ENCODE measurements around the gene GFOD1.

Gene GFOD1

DNA sequence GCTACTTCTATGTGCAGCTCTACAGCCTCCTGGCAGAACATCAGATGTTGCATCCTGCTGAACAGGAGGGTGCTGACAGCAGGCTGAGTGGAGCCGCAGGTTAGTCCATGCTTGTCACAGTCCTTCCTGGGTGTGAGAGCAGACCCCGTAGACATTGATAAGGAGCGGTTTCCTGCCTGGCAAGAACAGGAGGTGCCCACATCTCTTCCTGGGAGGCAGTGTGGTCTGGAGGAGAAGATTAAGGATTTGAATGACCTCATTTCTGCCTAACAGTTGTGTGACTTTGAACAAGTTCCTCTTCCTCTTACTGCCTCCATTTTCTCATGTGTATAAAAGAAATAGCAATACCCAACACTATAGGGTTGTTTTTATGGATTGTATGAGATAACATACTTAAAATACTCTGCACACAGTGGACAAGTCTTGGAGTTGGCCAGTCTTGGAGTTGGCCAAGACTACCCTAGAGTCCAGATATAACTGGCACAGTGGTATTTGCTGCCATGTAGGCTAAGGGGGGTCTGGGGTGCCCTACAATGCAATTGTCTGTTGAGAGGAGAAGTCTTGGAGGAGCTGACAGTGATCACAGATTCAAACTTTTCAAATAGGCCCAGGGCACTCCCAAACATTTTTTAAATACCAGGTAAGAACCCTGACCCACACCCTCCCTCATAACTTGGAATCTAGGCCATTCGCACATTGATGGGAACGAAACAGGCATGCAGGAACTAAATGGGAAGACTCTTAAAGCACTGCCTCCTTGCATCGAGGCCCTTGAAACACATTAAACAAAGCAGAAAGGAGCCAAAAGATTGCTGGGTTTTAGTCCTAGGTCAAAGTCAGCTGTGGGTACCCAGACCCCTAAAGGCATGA, 126.5 kb downstream of the GFOD1 start:
- in situ Hi-C loops (cut with MboI; ENCODE audit: low sequenced_read_pairs), result no loop called here

DNA sequence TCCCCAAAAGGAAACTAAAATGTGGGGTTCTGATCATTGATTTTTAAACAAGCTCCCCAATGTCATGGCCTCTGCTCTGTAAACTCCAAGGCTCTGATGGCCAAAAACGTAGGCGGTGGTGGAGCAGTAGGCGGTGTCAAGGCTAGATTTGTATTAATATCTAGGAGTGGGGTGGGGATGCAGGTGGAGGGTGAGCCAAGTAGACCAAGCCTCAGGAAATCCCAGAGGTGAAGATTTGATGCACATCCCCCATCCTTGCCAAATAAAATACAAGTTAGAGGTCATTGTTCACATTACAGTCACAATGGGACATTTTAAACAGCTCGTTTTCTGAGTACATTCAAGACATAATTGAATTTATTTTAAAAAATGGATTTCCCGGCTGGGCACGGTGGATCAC, 128.1 kb downstream of the GFOD1 start:
- in situ Hi-C loops (cut with MboI; ENCODE audit: low sequenced_read_pairs), result no loop called here

DNA sequence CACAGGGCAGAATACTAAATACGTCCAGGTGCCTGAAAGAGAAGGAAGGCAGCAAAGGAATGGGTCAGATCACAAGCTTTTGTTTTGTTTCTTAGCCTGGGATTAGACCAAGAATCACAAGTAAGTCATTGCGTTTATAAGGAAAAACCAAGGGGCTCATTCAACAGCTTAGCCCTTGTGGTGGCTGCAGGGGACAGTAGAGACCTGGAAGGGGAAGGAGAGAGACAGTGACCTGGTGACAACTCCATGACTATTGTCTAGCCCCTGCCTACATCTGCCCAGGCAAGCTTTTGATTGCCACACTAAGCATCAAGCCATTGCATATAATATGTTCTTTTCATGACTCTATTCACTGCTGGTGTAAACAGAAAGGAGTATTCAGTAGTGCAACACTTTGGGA, 128.9 kb downstream of the GFOD1 start:
- in situ Hi-C loops (cut with MboI; ENCODE audit: low sequenced_read_pairs), result no loop called here

DNA sequence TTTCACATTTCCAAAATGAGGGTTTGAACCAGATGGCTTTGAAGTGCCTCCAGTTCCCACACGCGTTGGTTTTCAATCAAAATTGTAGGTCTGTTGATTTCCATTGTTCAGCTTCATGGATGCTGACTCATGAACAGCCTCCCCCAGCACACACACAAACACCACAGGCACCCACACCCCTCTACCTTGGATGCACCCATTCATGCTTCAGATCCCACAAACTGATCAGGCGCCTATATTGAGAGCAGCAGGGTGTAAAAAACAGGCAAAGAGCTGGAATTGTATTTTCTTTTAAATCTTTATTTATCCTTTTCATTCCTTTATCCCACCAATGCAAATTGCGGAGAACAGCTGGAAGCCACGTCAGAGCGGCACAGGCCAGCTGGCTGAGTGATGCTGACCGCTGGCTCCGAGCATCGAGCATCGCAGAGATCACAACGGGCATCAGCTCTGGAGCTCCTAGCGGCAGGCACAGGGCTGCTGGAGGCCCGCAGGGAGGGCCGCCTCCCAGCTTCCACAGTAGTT, 129.8 kb downstream of the GFOD1 start:
- in situ Hi-C loops (cut with MboI; ENCODE audit: low sequenced_read_pairs), result no loop called here

DNA sequence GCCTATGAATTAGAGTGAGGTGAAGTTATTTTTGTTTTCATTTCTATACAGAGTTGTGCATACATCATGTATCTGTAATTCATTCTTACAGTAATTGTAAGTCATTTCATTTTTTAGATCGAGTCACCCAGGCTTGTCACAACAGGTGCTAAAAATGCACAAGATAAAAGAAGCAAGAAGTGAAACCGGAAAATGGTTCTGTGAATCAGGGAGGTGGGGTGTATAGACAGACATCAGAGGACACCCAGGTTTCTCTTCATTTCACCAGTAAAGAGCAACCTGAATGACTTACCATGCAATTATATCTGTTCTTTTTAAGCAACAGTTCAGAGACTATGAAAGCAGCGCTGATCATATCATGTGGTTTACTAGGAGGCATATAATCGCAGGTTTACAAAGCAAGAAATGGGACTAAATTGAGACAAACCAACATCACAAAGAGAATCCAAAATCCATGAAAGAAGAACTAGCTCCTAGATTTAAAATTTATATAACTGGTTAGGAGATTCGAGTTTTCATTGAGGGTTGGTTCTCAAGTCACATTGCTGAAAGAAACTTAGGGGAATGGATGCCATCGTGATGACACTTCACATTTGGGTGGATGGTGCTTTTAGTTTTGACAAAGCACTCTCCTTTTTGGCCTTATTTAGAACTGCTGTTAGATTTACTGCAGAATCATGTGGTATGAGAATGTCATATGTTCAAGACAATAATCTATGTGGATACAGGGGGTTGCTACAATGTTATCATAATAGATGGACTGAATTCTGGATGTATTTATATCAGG, 131.2 kb downstream of the GFOD1 start:
- in situ Hi-C loops (cut with MboI; ENCODE audit: low sequenced_read_pairs), result no loop called here

DNA sequence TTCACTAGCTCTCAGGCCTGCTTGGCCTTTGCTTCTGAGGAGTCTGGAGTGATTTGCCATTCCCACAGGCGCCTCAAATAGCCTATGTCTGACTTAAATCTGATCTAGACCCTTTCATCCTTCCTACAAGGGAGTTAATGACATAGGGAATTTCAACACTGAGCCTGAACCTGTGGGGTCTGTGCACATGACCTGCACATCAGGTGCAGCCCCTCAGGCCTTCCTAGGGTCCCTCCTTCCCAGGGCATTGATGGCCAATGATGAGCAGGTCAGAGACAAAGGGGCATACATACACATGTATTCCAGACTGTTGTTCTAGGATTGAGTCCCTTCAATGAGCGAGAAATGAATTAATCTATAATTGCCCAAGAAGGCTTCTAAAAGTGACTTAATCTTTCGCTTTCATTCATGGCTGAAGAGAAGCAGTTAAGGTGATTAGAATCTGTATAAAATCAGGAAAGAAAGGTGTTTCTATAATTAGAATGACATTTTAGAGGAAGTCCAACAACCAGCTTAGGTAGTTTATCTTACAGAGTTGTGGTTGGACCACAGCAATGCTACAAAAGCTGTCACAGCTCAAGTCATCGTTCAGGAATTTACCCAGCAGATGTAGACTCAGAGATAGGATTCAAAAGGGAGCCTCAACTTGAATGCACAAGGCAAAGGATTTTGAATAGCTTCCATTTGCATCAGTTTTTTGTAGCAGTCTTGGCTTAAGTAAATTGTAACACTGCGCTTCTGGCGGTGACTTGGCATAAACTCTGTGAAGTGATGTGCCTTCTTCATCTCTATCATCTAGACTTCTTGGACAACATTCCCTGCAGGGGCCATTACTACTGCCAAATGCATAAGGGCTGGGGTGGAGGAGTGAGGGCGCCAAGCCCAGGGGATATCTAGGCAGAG, 132.1 kb downstream of the GFOD1 start:
- in situ Hi-C loops (cut with MboI; ENCODE audit: low sequenced_read_pairs), result no loop called here

DNA sequence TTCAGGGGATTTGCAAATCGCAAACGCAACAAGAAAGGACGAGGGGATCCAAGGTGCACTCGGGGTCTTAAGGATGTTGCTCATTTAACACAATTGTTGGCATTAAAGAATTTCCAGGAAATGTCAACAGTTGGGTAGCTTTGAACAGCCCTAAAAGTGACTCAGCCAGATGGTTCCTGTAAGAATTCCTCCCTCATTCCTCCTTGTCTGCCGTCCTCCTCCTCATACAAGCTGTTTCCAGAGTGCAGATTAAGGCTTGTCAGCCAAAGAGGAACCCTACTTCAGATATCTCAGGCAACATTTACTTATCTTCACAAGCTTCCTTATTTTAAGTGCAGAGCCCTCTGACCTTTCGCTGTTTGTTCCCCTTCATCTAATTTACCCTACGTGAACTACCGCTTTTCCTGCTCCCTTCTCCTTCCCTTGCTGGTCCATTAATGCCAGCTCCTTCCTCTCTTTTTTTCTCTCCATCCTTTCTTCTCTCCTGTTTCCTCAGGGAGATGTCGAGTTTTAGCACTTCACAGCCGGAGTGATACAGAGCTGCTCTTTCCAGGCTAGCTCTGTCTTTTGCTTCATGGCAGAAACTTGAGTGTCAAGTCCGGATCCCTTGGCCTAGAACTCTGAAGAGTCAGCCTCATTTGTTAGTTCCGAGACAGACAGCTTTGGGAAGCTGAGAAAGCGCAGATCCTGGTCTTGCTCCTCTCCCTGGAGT, 132.9 kb downstream of the GFOD1 start:
- in situ Hi-C loops (cut with MboI; ENCODE audit: low sequenced_read_pairs), result no loop called here

DNA sequence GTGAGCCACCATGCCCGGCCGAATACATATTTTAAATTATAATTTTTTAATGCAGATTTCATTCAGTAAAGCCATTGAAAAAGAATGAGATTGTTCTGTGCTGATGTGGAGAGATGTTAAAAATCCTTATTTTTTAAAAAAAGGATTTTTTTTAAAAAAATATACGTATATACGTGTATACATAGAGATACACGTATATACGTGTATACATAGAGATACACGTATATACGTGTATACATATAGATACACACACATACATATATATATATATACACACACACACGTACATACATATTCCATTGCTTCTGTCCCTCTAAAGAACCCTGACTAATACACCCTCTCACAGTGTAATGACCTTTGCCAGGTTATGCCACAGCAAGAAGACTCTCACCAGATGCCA, 135.2 kb downstream of the GFOD1 start:
- in situ Hi-C loops (cut with MboI; ENCODE audit: low sequenced_read_pairs), result no loop called here

DNA sequence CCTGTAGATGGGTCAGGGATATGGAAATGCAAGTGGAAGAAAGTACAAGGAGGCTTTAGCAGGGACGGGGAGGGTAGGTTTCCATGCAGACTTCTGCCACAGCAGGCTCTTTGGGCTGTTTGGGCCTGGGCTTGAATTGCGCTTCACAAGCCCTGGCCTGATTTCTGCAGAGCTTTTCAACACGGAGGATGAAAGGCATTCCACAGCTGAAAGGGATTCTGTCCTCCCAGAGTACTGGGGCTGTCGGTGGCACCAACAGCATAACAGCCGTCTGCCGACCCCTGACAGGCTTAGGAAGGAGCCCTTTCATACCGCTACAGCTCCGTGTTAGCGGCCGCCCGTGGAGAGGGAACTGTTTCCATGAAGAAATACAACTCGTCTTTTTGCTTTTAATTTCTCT, 136.1 kb downstream of the GFOD1 start:
- in situ Hi-C loops (cut with MboI; ENCODE audit: low sequenced_read_pairs), result no loop called here

DNA sequence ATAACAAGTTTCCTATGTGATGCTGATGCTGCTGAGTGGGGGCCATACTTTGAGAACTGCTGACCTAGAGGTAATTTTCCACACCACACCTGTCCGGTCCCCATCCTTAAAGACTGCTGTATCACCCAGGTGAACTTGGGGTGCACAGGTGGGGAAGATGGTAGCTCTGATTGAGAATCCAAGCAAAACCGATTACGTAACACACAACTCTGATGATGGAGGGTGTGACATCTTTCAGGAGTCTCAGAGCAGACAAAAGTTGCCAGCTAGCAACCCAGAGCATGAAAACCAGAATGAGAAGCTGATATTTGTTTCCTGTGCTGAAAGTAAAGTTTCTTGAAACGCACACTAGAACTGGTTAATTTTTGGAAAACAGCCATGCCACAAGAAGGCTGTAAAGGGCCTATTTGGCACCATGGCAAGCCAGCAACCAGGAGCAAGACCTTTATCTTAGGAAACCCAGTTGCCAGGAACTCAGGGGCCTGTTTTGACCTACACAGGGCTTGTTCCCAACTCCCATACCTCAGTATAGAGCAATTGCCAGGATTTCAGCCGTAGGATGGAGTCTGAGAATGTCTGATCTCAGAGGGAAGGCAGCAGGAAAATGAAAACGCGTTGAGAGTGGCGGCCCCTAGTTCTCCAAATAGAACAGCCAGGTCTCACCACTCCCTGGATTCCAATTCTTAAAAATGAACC, 137.4 kb downstream of the GFOD1 start:
- in situ Hi-C loops (cut with MboI; ENCODE audit: low sequenced_read_pairs), result loop anchor here (25.0 kb wide), 1 partner anchor 438 kb away; no protein-coding TSS in a partner anchor

DNA sequence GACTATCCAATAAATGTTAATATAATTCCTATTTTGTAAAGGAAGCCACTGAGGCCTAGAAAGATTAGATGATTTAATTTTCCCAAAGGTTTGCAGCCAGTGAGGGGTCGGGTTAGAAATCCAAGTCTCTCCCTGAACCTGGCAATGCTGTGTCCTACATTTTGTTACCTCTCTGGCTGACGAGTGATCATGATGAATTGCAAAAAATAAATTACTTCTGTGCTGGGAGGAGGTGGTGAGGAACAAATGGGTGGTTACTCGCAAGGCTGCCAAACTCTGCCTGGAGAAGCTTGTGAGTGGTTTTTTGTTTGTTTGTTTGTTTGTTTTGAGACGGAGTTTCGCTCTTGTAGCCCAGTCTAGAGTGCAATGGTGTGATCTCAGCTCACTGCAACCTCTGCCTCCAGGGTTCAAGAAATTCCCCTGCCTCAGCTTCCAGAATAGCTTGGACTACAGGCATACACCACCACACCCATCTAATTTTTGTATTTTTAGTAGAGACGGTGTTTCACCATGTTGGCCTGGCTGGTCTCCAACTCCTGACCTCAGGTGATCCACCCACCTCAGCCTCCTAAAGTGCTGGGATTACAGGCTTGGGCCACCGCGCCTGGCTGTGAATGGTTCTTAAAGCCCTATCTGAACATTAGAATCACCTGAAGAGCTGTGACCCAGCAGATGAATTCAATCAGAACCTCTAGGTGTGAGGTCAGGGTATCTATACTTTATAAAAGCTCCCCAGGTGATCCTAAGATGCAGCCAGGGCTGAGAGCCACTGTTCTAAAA, 138.9 kb downstream of the GFOD1 start:
- in situ Hi-C loops (cut with MboI; ENCODE audit: low sequenced_read_pairs), result loop anchor here (25.0 kb wide), 1 partner anchor 436 kb away; no protein-coding TSS in a partner anchor

DNA sequence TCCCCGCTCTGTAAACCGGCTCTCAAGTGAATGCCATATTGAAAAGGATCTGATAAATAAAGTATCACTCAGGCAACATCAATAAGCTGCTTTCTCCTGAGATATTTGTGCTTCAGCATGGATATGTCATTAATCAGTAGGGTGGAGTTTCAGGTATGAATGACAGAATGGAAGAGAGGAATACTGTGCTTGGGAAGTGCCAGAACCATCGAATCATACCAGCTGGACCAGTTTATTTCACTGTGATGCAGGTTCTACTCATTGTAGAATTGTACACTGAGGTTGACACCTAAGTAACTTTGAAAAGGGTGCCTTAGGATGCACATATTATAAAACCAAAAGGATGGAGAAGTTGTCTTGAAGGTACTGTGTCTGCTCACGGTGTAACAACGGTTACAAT, 141.2 kb downstream of the GFOD1 start:
- in situ Hi-C loops (cut with MboI; ENCODE audit: low sequenced_read_pairs), result loop anchor here (25.0 kb wide), 1 partner anchor 434 kb away; no protein-coding TSS in a partner anchor

DNA sequence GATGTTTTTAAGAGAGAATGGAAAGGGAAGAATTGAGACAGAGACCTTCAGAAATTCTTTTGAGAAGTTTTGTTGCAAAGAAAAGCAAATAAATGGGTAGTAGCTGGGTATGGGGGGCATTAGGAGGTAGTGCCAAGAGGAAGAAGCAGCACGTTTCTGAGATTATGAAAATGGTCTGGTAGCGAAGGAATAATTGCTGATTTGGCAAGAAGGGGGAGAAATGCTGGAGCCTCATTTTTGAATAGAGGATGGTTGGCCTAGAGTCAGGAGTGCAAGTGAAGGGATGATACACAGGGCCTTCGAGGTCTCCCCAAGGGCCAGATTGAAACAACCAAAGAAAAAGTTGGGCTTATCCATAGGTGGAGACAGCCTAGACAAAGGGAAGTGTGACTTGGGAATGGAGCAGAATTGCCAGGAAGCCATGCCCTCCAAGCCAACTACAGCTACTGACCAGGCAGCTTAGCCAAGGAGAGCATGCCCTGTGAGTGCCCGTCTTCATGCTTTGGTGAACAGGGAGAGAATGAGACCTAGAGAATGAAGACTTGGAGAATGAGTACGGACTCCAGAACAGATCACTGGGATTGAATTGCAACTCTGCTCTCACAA, 144.9 kb downstream of the GFOD1 start:
- in situ Hi-C loops (cut with MboI; ENCODE audit: low sequenced_read_pairs), result loop anchor here (25.0 kb wide), 1 partner anchor 430 kb away; no protein-coding TSS in a partner anchor

DNA sequence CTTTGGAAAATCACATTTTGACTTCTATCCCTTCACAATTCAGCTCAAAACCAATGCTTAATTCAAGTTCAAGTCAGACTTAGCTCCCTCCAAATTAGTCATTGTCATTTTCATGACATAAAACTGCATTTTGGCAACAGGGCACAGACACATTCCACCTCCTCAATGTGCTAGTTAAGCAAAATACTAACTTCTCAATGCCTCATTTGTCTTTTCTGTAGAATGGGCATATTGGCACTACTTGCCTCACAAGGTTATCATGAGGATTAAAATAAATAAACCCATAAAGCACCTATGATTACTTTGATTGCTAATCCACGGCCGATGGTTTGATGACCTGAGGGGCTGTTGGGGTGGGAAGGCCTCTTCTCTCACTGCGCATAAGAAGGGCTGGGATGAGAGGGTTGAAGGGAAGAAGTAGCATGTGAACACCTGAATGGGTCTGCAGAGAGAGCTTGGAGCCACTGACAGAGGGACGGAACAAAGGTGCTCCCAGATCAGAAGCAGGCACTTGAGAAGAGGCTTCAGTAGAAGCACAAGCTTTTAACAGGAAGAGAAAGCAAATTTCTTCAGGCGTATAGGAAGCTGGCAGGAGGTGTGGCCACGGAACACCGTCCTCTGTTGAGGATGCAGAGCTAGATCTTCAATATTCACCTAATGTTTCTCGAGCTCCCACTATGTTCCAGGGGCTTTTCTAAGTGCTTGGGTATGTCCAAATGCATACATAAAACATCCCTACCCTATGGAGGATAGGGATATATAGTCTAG, 147.4 kb downstream of the GFOD1 start:
- in situ Hi-C loops (cut with MboI; ENCODE audit: low sequenced_read_pairs), result loop anchor here (25.0 kb wide), 1 partner anchor 428 kb away; no protein-coding TSS in a partner anchor

DNA sequence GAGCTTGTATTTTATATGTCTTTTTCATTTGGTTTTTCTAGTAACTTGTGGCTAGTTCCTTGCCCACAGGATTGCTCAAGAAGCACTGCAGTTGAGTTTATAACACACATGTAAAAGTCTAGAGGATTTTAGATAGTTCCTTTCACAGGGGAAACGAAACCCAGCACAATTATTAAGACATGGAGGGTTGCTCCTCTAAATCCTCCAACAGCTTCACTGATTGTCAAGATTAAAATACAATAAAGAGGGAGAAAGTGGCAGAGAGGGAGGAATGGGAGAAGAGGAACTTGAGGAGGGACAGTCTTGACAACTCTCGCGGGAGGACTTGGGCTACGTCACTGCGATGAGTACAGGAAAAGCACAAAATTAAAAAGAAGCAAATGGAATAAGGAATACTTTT, 149.4 kb downstream of the GFOD1 start:
- in situ Hi-C loops (cut with MboI; ENCODE audit: low sequenced_read_pairs), result loop anchor here (25.0 kb wide), 1 partner anchor 426 kb away; no protein-coding TSS in a partner anchor

DNA sequence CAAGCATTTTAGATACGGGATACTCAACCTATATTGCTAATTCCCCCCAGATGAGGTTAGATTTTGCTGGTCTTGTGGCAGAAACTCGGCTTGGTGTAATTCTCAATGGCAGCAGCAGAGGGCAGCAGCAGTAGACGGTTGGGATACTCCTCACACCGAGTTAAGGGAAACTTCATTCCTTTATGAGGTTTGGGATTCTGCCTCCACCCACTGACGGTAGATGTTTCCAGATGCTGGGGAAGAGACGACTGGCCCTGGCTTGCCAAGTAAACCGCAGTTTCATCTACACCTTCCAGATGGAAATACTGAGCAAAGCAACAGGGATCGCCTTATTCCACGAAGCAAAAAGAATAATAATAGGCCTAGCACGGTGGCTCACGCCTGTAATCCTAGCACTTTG, 150.8 kb downstream of the GFOD1 start:
- in situ Hi-C loops (cut with MboI; ENCODE audit: low sequenced_read_pairs), result loop anchor here (25.0 kb wide), 1 partner anchor 424 kb away; no protein-coding TSS in a partner anchor

DNA sequence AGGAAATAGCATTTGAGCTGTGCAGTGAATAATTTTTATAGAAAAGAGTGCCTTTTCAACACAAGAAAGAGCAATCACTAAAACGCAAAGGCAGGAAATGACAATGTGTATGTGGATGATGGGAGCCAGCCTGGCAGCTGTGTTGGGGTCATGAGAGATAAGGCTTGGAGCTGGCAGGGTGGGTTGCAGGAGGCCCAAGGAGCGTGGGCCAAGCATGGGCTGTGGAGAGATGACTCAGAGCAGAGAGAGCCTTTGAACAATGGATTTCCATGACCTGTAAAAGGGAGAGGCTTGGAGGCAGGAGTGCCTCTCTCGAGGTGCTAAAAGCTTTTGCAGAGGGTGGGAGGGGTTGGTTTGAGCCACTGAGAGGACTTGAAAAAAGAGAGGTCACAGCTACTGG, 152.4 kb downstream of the GFOD1 start:
- in situ Hi-C loops (cut with MboI; ENCODE audit: low sequenced_read_pairs), result loop anchor here (25.0 kb wide), 1 partner anchor 423 kb away; no protein-coding TSS in a partner anchor
